Putamen (tissue), 1 donor: ENCODE results near the gene SPEM3.
"Not testable (repeated sequence)": the region's sequence is repeated elsewhere in the genome, so short reads cannot be mapped to it uniquely, and the experiment has no call there.

Experiments used
- DNase-seq: peaks from one replicate; pipeline ENCODE4 v3.0.0-alpha.2; 2016; ENCODE audit warnings: low spot score

Gene SPEM3

DNA sequence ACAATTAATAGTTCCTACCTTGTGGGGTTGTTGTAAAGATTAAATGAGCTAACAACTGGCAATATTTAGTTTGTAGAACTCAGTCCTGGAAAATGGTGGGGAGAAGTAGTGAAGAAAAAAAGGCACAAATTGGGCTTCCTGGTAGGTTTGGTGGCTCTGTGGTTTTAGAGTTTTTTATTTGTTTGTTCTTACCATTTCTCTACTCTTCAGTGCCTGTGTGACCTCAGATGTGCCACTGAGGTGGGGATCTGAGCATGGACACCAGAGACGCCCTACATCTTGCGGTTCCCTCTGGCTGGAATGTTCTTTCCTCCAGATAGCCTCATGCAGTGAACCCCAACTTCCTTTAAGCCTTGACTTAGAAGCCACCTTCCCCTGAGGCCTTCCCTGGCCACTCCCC lies 43.1 kb downstream of the SPEM3 start:
- no peak for DNase-seq

DNA sequence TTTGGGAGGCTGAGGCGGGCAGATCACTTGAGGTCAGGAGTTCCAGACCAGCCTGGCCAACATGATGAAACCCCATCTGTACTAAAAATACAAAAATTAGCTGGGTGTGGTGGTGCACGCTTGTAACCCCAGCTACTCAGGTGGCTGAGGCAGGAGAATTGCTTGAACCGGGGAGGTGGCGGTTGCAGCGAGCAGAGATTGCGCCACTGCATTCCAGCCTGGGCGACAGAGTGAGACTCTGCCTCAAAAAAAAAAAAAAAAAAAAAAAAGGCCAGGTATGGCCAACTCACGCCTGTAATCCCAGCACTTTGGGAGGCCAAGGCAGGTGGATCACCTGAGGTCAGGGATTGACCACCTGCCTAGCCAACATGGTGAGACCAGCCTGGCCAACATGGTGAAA lies 46.1 kb downstream of the SPEM3 start:
- DNase-seq: not testable (repeated sequence)

DNA sequence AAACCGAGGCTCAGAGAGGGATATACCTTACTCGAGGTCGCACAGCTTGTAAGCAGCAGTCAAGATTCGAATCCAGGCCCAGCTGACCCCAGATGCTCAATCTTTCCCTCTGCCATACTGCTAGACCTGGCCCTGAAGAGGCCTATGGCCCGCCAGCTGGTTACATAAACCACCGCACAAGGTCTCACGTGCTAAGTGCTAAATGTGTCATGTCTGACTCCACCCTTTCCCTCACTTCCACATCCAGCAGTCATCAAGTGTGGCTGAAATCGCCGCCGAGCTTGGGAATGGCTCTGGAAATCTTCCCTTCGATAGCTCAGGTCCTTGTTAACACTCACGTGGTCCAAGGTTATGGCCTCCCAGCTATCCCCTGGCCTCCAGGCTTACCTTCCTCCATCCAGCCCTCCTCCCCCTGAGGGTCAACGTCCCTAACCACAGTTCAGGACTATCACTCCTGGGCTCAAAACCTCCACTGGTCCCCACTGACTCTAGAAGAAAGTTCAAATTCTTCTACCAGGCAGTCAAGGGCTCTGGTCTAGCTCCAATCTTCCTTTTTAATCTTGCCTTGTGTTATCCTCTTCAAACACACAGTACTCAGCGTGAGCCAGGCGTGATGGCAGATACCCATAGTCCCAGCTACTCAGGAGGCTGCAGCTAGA lies 47.2 kb downstream of the SPEM3 start:
- DNase-seq: no peak

DNA sequence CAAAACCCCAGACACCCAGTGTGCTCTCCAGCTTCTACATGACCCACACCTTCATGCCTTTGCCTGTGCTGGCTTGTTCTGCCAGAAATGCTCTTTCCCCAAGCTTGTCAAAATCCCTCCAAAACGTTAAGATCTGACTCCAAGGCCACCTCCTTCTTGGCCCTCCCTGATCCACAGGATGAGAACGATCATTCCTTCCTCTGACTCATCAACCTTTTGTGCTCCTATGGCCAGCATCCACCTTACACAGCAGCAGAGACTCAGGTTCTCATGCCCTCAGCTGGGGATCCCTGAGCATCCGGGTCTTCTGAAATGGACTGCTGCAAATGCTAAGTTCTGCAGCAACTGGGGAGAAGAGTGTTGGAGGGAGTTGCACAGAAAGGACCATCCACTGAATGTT lies 47.8 kb downstream of the SPEM3 start:
- no peak for DNase-seq

DNA sequence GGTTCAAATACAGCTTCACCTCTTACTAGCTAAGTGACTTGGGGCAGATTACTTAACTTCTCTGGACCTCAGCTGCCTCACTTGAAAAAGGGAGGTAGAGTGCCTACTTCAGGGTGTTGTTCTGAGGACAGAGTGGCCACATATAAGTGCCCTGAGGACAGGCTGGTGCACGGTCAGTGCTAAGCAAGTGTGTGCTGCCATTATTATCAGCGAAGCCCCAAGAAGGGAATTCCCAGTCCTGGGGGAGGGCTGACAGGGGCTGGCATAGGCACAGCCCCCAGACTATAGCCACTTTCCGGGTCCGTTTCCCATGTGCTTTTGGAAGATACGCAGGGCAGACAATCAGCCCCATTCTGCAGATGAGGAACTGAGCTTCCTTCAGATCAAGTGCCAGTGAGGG lies 48.3 kb downstream of the SPEM3 start:
- no peak for DNase-seq

DNA sequence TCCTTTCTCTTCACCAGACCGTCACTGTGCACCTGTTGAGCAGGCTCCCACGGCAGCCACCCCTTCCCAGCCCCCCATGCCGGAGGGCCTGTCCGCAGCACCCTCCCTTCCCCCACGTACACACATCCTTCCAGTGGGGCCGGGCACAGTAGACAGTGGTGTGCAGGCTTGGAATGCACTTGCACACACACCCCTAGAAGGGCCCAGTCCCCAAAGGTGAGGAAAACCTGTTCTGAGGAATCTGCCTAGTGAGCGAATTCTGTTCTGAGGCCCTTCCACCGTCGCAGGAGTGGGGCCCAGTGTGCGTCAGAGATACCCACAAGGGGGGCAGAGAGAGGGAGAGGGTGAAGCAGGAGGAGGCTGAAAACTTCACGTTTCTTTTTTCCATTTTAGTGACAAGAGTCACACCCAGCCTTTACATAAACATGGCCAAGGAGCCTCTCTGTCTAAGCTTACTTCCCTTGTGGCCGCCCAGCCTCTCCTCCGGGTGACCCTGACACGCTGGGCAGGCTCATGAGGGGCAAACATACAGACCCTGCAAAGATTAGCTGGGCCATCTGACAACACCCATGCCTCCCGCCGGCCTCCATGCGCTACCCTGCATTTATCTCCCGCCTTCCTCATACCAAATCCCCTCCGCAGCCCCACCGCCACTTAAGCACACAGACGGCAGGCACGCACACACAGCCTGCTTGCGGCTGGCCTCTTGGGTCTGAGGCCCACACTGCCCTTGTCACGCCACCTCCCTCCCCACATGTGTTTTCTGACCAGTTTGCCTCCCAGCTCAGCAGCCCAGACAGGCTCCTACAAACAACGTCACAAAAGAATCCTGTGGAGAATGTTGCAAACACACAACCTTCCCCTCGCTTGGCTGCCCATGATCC lies 49.0 kb downstream of the SPEM3 start:
- DNase-seq: peak; percentile 25

DNA sequence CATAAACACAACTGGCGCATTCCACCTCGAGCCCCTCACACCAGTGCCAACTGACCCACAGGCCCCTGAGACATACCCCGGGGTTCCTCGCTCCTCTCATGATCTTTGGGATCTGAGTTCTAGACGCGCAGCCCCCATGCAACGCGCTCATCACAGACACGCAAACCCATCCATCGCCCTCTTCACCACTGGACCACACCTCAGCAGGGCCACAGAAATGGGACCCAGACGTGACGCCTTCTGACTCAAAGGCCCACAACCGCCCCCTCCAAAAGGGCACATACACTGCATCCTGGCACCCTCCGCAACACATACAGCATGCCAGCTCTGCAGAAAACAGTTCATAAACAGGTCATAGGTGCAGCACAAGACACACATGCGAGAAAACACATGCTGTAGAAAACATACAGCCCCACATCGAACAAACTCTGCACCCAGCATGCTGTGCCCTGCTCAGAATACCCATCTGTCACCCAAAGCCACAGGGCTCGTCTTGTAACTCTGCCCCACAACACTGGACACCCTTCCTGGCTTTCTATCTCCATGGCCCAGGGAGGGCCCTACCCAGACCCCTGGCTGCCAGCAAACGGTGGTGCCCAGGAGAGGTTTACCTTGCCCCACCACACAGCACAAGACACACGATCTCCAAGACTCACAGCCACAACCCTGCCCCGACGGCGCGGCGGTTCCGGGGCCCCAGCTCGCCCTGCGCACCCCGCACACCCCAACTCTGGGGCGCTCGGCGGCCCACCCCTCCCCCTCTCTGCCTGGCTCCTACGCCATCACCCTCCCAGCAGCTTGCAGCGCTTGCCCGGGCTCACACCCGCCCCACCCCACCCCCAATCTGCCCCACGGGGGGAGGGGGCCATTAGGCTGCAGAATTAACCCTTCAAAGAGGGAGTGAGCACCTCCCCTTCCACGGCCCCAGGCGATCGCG lies 49.9 kb downstream of the SPEM3 start:
- peak; percentile 64 for DNase-seq

DNA sequence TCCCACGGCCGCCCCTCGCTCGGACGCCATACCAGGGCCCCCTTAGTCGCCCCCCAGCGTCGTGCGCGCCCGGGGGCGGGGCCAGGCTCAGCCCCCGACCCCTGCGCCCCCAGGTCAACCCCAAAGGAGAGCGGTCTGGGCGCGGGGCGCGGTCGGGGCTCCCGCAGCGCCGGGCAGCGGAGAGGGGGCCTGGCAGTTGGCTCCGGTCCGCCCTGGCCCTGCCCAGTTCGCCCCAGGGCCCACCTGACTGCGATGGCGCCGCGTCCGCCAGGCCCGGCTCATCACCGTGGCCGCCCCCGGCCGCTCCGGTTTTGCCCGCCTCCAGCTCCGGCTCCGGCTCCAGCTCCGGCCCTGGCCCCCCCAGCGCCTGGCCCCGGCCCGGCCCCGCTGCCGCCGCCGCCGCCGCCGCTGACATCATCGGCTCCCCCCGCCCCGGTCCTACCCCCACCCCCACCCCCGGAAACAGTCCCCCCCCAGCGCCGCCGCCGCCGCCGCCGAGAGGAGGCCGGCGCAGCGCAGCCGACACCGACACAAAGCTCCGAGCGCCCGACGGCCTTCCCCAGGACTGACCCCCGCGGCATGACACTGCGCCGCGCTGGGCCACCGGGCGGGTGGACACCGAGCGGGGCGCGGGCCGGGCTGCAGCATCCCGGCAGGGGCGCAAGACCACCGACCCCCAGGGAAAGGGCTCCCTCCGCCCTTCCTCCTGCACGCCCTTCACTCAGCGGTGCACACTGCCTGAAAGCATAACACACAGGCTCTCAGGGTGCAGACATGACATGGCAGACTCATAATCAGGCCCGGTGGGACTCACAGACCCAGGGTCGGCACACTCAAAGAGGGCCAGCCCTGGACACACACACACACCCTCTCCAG lies 50.8 kb downstream of the SPEM3 start, which contains the start of gene ZBTB4:
TSS of gene ZBTB4 (minus strand) at position 419 of the 876 bp plus-strand sequence. CDS start 12,830 bp downstream, outside the sequence.
- peak; percentile 53 for DNase-seq

DNA sequence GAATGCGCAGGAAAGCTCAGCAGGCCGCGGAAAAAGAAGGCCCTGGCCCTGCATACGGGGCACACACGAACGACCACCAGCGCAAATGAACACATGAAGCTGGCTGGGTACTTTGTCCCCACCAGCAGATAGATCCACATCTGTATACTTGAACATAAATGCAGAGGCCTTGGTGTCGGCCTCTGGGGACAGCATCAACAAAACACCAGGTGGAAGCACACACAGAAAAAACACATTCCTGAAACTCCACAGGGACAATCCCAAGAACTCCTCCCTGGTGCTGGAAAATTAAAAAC lies 51.4 kb downstream of the SPEM3 start:
- no peak for DNase-seq

DNA sequence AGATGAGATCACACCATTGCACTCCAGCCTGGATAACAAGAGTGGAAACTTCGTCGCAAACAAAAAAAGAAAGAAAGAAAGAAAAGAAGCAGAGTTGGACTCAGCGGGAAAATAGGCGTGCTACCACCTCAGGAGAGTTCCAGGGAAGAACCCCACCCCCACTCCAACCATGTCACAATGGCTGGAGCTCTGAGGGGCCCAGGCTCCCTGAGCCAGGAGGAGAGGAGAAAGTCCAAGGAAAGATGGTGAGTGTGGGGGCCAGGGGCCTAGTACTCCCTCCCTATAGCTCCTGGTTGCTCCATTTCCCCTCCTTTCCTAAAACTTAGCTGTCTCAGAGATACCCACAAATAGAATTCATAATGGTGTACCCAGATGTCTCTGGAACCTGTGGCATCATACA lies 52.6 kb downstream of the SPEM3 start, which contains the start of gene SLC35G6:
TSS of gene SLC35G6 (plus strand) at position 172 of the 400 bp plus-strand sequence. CDS start at position 243, 71 bp downstream.
- not testable (repeated sequence) for DNase-seq

DNA sequence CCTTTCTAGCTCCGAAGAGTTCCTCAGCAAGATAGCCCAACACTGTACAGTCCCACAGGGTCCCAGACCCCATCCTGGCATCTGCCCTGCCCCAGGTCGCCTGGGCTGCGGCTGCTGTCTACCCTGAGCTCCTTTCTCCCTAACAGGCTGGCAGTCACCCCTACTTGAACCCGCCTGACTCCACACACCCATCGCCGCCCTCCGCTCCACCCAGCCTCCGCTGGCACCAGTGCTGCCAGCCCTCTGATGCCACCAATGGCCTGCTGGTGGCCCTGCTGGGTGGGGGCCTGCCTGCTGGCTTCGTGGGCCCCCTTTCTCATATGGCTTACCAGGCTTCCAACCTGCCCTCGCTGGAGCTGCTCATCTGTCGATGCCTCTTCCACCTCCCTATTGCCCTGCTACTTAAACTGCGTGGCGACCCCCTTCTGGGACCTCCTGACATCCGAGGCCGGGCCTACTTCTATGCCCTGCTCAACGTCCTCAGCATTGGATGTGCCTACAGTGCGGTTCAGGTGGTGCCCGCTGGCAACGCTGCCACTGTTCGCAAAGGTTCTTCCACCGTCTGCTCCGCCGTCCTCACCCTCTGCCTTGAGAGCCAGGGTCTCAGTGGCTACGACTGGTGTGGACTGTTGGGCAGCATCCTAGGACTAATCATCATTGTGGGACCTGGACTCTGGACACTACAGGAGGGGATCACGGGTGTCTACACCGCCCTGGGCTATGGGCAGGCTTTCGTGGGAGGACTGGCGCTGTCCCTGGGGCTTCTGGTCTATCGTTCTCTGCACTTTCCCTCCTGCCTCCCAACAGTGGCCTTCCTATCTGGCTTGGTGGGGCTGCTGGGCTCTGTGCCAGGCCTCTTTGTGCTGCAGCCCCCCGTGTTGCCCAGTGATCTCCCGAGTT lies 53.4 kb downstream of the SPEM3 start:
- DNase-seq: not testable (repeated sequence)
